Esophagus muscularis mucosa (tissue), 3 donors: ENCODE measurements around the gene LRRC8C.

Experiments
- POLR2A ChIP-seq: fragments of 450-650 bp; IDR thresholded peaks from one replicate; pipeline ENCODE4 v1.6.1; 2017; ENCODE audit warnings: antibody characterized with exemption, moderate library complexity, mild to moderate bottlenecking, low read depth
- TF ChIP-seq, protein P1 (sequence below), 3 experiments: fragments of 200-600 bp in 2 of 3; fragments of 450-650 bp in 1 of 3; sonication (generic) in 2 of 3; IDR thresholded peaks; one replicate each; pipeline ENCODE4 v1.5.1; 2017 to 2019; ENCODE audit warnings: antibody characterized with exemption in 3 of 3, mild to moderate bottlenecking in 2 of 3, moderate library complexity in 1 of 3

DNA sequence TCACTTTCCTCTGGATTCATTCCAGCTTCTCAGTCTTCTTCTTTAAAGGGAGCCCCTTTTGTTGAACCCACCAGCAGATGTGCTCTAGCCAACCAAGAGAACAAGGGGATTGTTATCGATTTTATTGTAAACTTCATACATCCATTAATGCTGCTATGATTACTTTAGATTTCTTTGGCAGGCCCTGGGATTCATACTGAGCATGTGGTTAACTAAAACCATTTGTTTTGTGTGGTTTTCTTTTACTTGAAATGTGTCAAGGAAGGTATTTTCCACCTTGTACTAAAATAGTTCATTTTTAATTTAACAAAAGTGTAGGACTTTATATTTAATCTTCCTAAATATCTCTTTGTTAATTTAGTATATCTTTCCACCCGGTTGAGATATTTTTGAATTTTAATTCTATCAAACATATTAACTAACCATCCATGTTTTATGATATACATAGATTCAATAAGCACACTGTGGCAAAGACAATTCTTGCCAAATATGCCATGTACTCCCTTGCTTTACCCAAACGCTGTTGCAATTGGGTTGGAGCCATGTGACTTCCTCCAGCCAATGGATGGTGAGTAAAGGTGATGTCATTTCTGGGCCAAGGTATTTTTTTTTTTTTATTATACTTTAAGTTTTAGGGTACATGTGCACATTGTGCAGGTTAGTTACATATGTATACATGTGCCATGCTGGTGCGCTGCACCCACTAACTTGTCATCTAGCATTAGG is 113.7 kb downstream of the LRRC8C start:
- no peak for TF ChIP-seq POLR2A
- TF ChIP-seq, protein P1, sequence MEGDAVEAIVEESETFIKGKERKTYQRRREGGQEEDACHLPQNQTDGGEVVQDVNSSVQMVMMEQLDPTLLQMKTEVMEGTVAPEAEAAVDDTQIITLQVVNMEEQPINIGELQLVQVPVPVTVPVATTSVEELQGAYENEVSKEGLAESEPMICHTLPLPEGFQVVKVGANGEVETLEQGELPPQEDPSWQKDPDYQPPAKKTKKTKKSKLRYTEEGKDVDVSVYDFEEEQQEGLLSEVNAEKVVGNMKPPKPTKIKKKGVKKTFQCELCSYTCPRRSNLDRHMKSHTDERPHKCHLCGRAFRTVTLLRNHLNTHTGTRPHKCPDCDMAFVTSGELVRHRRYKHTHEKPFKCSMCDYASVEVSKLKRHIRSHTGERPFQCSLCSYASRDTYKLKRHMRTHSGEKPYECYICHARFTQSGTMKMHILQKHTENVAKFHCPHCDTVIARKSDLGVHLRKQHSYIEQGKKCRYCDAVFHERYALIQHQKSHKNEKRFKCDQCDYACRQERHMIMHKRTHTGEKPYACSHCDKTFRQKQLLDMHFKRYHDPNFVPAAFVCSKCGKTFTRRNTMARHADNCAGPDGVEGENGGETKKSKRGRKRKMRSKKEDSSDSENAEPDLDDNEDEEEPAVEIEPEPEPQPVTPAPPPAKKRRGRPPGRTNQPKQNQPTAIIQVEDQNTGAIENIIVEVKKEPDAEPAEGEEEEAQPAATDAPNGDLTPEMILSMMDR (IDR thresholded peaks at IDR 0.05): no peak
